H1 (cell line): ENCODE data around the gene ENTPD5.

Source experiments
- EZH2 ChIP-seq: fragments of 200-600 bp; sonication (generic); IDR thresholded peaks from 2 replicates; pipeline ENCODE4 v1.7.1; 2012; ENCODE audit warnings: low read depth, mild to moderate bottlenecking, moderate library complexity, low read length, inconsistent platforms; ENCODE audit not compliant: severe bottlenecking
- JUN ChIP-seq: IDR thresholded peaks from 2 replicates; pipeline ENCODE4 v1.6.1; 2011; ENCODE audit warnings: low read depth, mild to moderate bottlenecking, improper control_type of control experiment, low read length
- JUND ChIP-seq: IDR thresholded peaks from 2 replicates; pipeline ENCODE4 v1.6.1; 2011; ENCODE audit warnings: mild to moderate bottlenecking, improper control_type of control experiment, low read length
- NRF1 ChIP-seq: IDR thresholded peaks from 2 replicates; pipeline ENCODE4 v1.6.1; 2011; ENCODE audit warnings: mild to moderate bottlenecking, low read depth, low read length, improper control_type of control experiment
- RXRA ChIP-seq: IDR thresholded peaks from 2 replicates; pipeline ENCODE4 v1.6.1; 2011; ENCODE audit warnings: low read depth, mild to moderate bottlenecking, low read length, moderate library complexity; ENCODE audit not compliant: insufficient read depth
- SIRT6 ChIP-seq: IDR thresholded peaks from one replicate; pipeline ENCODE4 v1.7.1; 2012; ENCODE audit warnings: low read length, inconsistent platforms
- TF ChIP-seq, protein P1 (sequence below): IDR thresholded peaks from 2 replicates; pipeline ENCODE4 v1.6.1; 2011; ENCODE audit warnings: low read length, improper control_type of control experiment
- TF ChIP-seq, protein P2 (sequence below), 3 experiments: IDR thresholded peaks; 1 replicate in 2 of 3; 2 replicates in 1 of 3; pipeline versions ENCODE4 v1.5.1 to v1.6.1; 2011; ENCODE audit warnings: low read length in 3 of 3, mild to moderate bottlenecking in 3 of 3, inconsistent platforms in 2 of 3, low read depth in 1 of 3, moderate library complexity in 1 of 3; ENCODE audit not compliant: insufficient read depth in 1 of 3; ENCODE audit errors: control extremely low read depth in 1 of 3

DNA sequence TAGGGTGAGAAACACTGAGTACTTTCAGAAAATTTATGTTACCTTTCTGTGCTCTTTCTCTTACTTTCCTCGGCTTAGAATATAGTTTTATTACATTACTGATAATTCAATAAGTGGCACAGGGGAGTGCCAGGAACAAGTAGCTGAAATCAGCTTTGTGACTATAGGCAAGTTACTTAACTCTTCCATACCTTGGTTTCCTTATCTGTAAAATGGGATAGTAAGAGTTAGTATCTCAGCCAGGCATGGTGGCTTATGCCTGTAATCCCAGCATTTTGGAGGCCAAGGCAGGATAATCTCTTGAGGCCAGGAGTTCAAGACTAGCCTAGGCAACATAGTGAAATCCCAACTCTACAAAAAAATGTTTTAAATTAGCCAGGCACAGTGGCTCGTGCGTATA is 15.5 kb upstream of the ENTPD5 start:
- TF ChIP-seq, protein P1, sequence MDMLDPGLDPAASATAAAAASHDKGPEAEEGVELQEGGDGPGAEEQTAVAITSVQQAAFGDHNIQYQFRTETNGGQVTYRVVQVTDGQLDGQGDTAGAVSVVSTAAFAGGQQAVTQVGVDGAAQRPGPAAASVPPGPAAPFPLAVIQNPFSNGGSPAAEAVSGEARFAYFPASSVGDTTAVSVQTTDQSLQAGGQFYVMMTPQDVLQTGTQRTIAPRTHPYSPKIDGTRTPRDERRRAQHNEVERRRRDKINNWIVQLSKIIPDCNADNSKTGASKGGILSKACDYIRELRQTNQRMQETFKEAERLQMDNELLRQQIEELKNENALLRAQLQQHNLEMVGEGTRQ: no peak
- no peak for TF ChIP-seq NRF1
- no peak for TF ChIP-seq SIRT6
- no peak for TF ChIP-seq EZH2
- no peak for TF ChIP-seq JUN
- TF ChIP-seq, protein P2, sequence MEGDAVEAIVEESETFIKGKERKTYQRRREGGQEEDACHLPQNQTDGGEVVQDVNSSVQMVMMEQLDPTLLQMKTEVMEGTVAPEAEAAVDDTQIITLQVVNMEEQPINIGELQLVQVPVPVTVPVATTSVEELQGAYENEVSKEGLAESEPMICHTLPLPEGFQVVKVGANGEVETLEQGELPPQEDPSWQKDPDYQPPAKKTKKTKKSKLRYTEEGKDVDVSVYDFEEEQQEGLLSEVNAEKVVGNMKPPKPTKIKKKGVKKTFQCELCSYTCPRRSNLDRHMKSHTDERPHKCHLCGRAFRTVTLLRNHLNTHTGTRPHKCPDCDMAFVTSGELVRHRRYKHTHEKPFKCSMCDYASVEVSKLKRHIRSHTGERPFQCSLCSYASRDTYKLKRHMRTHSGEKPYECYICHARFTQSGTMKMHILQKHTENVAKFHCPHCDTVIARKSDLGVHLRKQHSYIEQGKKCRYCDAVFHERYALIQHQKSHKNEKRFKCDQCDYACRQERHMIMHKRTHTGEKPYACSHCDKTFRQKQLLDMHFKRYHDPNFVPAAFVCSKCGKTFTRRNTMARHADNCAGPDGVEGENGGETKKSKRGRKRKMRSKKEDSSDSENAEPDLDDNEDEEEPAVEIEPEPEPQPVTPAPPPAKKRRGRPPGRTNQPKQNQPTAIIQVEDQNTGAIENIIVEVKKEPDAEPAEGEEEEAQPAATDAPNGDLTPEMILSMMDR (IDR thresholded peaks at IDR 0.05; ENCODE audit: control extremely low read depth in 1 of 3, insufficient read depth in 1 of 3, low read depth in 1 of 3, low read length in 3 of 3): no peak
- TF ChIP-seq RXRA: no peak
- no peak for TF ChIP-seq JUND
